ENCODE data around the gene TUFM.
A peak's percentile ranks its signal among the peaks of the same experiment; 100 is the strongest.
"Not testable (repeated sequence)": the region's sequence is repeated elsewhere in the genome, so short reads cannot be mapped to it uniquely, and the experiment has no call there.

The TUFM gene

DNA sequence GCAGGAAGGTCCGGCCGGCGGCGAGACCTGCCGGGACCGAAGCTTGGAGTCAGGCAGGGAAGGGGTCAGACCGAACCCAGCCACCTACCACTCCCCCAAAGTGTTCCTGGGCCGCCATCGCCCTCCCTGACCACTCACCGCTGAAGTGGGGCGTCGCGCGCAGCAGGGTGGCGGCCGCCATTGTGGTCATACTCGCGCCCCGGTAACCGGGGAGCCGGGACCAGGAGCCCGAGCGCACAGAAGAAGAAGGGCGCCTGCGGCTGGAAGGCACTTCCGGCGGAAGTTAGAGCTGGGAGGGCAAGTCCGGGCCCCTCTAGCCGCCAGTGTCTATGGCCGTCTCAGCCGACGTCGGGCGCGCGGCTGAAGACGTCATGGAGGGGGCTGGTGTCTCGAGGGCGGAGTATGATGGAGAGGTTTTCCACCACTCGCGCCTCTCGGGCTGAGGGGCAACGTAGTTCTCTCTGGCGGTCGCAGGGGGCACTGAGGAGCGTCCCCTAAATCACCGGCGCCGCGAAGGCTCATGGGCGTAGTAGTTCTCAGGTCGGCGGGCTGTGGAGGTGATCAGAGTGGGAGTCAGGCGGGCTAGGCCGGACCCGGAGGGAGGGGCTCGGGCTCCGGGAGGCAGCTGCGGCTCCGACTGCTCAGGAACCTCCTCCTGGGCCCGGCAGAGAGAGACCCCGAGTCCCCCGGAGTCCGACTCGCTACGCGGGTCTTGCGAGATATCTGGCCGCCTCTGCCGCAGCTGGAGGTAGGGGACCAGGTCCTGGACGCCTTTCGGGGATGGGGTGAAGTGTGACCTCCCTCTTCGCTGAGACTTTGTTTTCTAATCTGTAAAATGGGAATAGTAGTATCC, at the start of gene TUFM:
Gene TUFM, minus strand, starts transcription at position 269 of the 853 bp plus-strand sequence. Its CDS starts 79 bp downstream, at position 190.
- DNase-seq (ENCODE audit: low read depth in 1 of 2, low spot score in 1 of 2): peak; percentile 91 to 98

GRCh38 chr16:28895609-28896008, 49.5 kb upstream of the TUFM start:
- DNase-seq (ENCODE audit: low read depth in 1 of 2, low spot score in 1 of 2): no peak

GRCh38 chr16:28893291-28893690, 47.1 kb upstream of the TUFM start:
- no peak for DNase-seq (ENCODE audit: low read depth in 1 of 2, low spot score in 1 of 2)

GRCh38 chr16:28891964-28892890, 46.1 kb upstream of the TUFM start:
- no peak for DNase-seq (ENCODE audit: low read depth in 1 of 2, low spot score in 1 of 2)

DNA sequence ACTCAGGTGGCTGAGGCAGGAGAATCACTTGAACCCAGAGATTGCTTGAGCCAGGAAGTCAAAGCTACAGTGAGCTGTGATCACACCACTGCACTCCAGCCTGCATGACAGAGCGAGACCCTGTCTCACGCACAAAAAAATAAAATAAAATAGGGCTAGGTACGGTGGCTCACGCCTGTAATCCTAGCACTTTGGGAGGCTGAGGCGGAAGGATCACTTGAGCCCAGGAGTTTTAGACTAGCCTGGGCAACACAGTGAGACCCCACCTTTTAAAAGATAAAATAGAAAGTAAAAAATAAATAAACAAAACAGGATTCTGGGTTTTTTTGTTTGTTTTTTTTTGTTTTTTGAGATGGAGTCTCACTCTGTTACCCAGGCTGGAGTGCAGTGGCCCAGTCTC, 44.2 kb upstream of the TUFM start:
- DNase-seq (ENCODE audit: low read depth in 1 of 2, low spot score in 1 of 2): not testable (repeated sequence)

GRCh38 chr16:28886945-28887344, 40.8 kb upstream of the TUFM start:
- DNase-seq (ENCODE audit: low read depth in 1 of 2, low spot score in 1 of 2): no peak

GRCh38 chr16:28884045-28884444, 37.9 kb upstream of the TUFM start:
- no peak for DNase-seq (ENCODE audit: low read depth in 1 of 2, low spot score in 1 of 2)

DNA sequence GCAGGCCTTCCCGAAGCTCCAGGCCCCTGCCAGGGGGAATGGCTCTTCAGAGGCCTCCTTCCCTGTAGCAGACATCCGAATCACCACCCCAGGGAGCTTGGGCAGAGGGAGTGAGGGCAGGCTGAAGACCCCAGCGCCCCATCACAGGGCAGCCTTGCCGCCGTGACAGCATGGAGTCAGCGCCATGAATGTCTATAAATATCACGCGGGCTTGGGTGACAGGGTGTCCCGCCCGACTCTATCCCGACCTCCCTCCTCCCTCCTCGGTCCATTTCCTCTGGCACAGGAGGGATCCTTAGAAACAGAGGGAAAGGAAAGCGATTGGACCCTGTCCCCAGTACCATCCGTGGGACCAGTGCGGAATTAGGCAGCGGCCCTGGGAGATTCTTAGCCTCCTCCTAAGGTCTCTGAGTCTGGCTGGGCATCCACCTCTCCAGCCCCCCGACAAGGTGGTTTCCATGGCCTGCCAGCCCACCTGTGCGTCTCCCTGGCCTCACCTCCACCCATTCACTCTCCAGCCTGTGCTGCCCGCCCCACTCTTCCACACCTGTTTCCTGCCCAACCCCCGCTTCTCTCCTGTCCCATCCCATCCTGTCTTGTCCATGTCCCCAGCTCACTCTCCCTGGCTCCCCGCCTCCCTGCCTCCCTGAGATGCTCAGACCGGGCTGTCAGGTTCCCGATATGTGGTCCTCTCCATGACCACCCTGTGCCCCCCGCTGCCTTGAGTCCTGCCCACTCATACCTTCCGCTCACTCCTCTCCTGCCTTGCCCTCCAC, 37.3 kb upstream of the TUFM start:
- DNase-seq (ENCODE audit: low read depth in 1 of 2, low spot score in 1 of 2): no peak

GRCh38 chr16:28882551-28883160, 36.5 kb upstream of the TUFM start:
- no peak for DNase-seq (ENCODE audit: low read depth in 1 of 2, low spot score in 1 of 2)

DNA sequence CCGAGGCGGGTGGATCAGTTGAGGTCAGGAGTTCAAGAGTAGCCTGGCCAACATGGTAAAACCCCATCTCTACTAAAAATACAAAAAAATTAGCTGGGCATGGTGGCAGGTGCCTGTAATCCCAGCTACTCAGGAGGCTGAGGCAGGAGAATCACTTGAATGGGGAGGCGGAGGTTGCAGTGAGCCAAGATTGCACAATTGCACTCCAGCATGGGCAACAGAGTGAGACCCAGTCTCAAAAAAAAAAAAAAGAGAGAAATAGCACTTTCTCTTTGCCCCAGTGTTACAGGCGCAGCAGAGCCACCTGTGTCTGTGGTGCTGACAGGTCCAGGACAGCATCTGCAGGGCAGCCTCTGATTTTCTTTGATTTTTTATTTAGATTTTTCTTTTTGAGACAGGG, 35.4 kb upstream of the TUFM start:
- DNase-seq (ENCODE audit: low read depth in 1 of 2, low spot score in 1 of 2): not testable (repeated sequence)

GRCh38 chr16:28880955-28881354, 34.8 kb upstream of the TUFM start:
- no peak for DNase-seq (ENCODE audit: low read depth in 1 of 2, low spot score in 1 of 2)

GRCh38 chr16:28880589-28880915, 34.4 kb upstream of the TUFM start:
- DNase-seq (ENCODE audit: low read depth in 1 of 2, low spot score in 1 of 2): no peak

DNA sequence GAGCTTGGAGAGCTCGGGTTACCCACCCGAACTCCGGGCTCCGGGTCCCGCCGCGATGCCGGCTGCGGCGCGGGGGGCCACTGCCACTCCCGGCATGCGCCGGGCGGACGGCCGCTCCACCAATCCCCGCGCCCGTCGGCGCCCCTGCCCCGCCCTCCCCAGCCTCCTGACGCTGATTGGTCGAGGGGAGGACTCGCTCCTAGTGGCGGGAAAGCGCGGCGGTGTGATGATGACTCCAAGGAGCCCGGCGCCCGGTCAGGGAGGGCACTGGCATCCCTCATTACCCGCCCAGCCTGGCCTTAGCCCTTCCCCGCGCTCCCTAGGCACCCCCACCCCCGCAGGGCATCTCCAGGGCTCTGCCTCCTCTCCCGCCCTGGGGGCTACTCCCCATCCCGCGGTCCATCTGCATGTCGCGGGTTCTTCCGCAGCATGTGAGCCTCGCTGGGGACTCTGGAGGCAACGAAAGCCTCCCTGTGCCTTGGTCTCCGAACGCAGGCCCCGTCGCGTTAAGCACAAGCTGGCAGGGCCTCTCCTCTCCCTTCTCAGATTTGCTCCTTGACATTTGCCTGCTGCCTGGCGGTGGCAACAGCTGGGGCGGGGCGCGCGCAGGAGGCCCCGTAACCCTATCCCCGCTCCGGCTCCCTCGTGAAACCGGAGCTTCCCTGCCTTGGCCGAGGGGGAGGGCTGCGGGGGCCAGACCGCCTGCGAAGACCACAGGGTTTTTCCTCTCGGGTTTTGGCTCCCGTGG, 33.9 kb upstream of the TUFM start:
- peak; percentile 86 to 90 for DNase-seq (ENCODE audit: low read depth in 1 of 2, low spot score in 1 of 2)

DNA sequence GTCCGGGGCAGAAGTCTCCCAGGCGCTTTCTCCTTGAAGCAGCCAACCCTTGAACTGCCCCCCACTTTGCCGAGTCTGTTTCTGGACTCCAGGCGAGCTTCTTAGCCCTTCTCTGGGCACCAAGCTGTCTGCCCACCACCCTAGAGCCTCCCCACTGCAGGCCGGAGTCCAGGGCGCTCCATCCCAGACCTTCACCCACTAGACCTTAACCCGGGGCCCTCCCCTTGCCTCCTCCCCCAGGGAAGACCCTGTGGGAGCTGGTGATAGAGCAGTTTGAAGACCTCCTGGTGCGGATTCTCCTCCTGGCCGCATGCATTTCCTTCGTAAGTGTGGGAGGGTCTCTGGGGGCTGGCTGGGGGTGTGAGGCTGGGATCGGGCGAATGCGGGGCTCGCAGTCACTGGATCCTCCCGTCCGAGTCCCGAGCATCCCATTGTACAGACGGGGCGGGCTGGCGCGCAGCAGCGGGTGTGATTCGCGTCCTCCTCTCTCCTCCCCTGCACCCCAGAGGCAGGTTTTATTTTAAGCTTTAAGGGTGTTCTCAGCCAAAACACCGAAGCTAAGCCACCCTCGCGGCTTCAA, 33.2 kb upstream of the TUFM start:
- DNase-seq (ENCODE audit: low read depth in 1 of 2, low spot score in 1 of 2): no peak

DNA sequence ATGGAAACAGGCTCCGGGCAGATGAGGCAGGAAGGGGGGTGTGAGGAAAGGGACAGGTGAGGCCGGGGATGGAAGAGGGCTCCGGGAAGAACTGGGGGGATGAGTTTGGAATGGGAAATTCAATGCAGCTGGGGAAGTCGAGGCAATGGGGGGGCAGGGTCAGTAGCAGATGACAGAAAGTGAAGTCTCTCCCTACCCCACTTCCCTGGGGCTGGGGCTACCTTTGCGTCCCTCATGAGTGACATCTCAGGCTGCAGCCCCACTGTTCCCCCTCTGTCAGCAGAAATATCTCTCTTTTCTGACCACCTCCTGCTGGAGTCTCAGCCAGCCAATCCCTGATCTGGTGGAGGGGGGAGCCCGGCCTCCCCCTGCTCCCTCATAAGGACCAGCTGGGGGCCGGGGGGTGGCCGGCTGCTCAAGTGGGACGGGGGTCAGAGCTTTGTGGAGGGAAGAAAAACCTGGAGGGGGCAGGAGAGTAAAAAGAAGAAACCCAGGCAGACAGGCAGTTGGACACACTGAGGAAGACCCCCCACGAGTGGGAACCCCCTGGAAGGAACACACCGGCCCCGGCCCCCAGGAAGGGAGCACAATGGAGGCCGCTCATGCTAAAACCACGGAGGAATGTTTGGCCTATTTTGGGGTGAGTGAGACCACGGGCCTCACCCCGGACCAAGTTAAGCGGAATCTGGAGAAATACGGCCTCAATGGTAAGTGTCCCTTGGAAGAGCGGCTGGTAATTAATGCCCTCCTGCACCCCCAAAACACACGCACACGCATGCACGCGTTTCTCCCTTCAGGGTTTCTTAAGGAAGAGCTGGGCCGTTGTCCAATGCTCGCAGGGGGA, 32.2 kb upstream of the TUFM start, which contains the start of gene ATP2A1:
Gene ATP2A1, plus strand, starts transcription at position 406 of the 844 bp plus-strand sequence. Its CDS starts 184 bp downstream, at position 590.
- no peak for DNase-seq (ENCODE audit: low read depth in 1 of 2, low spot score in 1 of 2)

GRCh38 chr16:28877655-28878000, 31.5 kb upstream of the TUFM start:
- DNase-seq (ENCODE audit: low read depth in 1 of 2, low spot score in 1 of 2): no peak

- no peak for DNase-seq (ENCODE audit: low read depth in 1 of 2, low spot score in 1 of 2)
Observed at GRCh38 chr16:28876973-28877654, 31.0 kb upstream of the TUFM start.

DNA sequence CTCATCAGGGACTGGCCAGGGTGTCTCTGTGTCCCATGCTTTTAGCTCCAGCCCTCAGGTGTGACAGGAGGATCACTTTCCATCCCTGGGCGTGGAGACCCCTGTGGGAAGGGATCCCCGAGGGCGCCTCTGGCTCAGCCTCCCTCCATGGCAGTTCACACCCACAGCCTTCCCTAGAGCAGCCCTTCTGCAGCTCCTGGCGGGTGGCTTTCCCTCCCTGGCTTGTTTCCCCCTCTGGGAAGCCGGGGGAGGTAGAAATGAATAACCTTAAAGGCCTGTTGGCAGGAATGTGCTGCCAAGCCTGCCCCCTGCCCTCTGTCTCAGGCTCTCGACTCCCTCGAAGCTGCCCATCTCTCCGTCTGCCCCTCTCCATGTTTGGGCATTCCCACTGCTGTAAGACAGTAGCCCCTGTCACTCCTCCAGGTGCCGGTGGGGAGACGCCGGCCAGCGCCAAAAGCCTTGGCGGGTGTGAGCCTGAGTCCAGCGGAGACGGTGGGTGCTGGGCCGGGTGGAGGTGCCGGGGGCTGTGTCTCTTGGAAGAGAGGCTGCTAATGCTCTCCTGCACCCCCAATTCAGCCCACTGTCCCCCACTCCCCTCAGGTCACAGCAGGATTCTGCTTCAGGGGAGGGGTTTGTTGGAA, 30.0 kb upstream of the TUFM start:
- DNase-seq (ENCODE audit: low read depth in 1 of 2, low spot score in 1 of 2): no peak
